C4-2B (cell line): ENCODE data around the gene CNOT10.

Source experiments
- H3K27ac ChIP-seq: fragments of 450-650 bp; 2 replicates; pipeline ENCODE4 v1.5.1; 2017
- ZFX ChIP-seq: fragments of 450-650 bp; IDR thresholded peaks from 2 replicates; pipeline ENCODE4 v1.6.1; 2017
- TF ChIP-seq, protein P1 (sequence below): fragments of 450-650 bp; conservative IDR thresholded peaks from 2 replicates; pipeline ENCODE4 v1.5.1; 2017; ENCODE audit warnings: mild to moderate bottlenecking

Gene CNOT10

DNA sequence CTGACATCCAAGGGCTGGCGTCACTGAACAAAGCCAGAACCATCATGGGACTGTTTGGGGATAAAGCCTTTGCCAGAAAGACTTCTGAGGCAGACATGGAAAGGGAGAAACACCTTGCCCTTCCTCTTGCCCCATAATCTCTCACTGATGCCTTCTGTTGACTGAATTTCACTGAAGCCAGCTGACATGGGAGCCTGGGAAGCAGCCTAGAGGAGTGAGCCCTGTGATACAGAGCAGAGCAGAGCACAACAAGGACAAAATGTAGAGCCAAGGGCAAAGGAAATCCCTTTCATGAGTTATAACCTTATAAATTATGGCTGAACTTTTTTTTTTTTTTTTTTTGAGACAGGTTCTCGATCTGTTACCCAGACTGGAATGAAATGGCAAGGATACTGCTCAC lies 9.8 kb upstream of the CNOT10 start:
- no peak for TF ChIP-seq ZFX
- TF ChIP-seq, protein P1, sequence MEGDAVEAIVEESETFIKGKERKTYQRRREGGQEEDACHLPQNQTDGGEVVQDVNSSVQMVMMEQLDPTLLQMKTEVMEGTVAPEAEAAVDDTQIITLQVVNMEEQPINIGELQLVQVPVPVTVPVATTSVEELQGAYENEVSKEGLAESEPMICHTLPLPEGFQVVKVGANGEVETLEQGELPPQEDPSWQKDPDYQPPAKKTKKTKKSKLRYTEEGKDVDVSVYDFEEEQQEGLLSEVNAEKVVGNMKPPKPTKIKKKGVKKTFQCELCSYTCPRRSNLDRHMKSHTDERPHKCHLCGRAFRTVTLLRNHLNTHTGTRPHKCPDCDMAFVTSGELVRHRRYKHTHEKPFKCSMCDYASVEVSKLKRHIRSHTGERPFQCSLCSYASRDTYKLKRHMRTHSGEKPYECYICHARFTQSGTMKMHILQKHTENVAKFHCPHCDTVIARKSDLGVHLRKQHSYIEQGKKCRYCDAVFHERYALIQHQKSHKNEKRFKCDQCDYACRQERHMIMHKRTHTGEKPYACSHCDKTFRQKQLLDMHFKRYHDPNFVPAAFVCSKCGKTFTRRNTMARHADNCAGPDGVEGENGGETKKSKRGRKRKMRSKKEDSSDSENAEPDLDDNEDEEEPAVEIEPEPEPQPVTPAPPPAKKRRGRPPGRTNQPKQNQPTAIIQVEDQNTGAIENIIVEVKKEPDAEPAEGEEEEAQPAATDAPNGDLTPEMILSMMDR, result no peak
- H3K27ac ChIP-seq, result no peak overlapping the region

DNA sequence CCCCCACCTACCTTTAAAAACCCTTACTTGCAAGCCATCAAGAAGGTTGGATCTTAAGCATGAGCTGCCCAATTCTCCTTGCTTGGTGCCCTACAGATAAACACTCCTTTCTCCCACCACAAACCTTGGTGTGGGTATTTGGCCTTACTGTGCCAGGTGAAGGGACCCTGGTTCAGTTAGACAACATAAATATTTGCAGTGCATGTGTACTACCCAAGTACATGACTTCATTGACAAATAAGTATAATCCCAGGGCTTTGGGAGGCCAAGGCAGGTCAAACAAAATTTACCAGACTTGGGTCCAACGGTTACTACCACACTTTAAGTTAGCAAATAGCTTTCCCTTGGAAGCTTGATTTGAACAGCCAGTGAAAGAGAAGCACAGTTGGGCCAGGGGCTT lies 9.3 kb upstream of the CNOT10 start:
- no peak overlapping the region for H3K27ac ChIP-seq
- no peak for TF ChIP-seq ZFX
- TF ChIP-seq, protein P1, result no peak

DNA sequence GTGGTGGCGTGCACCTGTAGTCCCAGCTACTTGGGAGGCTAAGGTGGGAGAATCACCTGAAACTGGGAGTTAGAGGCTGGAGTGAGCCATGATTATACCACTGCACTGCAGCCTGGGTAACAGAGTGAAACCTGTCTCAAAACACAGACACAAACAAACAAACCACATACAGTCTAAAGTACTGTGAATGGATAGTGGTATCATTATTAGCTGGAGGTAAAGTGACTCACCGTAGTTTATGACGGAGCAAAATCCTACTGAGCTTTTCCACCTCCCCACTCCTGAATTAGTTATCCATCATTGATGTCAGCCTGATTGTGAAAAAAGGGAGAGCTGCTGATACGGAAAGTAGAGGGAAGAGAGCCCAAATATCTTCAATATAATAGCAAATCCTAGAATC lies 3.2 kb upstream of the CNOT10 start:
- H3K27ac ChIP-seq, result no peak overlapping the region
- TF ChIP-seq, protein P1, result no peak
- no peak for TF ChIP-seq ZFX

DNA sequence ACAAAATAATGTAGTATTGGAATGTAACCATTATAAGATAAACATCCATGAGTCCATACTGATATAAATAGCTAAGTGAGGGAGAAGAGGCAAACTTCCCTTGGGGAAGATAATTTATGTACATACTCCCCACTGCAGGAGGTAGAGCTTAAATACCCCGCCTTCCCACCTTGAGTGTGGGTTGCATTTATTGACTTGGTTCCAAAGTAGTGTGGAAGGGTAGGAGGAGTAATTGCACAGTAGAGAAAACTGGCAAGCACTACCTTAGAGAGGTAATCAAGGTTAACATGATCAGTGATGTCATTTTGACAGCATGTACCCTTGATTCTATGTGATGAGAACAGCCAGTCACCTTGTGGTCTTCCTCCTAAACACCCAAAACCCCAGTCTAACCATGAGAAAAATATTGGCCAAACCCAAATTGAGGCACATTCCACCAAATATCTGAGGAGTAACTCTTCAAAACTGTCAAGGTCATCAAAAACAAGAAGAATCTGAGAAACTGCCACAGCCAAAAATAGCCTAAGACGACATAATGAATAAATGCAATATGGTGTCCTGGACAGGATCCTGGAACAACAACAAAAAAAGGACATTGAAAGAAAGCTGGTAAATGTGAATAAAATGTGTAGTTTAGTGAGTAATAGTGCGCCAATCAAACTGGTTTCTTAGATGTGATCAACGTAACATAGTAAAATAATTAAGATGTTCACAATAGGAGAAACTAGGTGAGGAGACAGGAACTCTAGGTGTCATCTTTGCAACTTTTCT lies 774 bp upstream of the CNOT10 start:
- peak overlapping the region; percentile 88 for H3K27ac ChIP-seq
- TF ChIP-seq, protein P1, result no peak
- TF ChIP-seq ZFX, result no peak

DNA sequence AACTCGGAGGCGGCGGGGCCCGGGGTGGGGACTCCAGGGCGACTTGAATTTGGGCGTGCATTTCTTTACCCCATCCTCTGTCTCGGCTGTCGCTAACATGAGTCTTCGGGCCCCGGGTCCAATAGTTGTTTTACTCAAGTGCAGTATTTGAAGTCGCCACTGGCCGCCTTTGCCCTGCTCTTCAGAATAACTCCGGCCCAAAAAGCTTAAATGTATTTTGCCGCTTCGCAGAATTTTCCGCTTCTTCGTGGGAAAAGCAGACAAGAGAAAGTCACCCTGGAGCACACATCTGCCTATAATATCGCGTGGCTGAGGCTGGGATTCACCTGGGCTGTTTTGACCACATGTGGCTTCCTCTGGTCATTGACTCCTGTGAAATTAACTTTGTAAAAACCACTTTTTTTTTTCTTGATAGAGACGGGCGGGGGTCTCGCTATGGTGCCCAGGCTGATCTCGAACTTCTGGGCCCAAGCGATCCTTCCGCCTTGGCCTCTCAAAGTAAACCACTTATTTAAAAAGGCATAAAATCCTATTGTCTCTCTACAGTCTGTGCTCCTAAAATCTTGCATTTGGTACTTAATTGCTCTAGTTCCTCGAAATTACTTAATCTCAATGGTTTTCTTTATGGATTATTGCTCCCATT lies 676 bp downstream of the CNOT10 start:
- H3K27ac ChIP-seq, result peak overlapping the region; percentile 88
- TF ChIP-seq, protein P1, result no peak; the same call in 1 of the 2 replicates
- no peak for TF ChIP-seq ZFX

DNA sequence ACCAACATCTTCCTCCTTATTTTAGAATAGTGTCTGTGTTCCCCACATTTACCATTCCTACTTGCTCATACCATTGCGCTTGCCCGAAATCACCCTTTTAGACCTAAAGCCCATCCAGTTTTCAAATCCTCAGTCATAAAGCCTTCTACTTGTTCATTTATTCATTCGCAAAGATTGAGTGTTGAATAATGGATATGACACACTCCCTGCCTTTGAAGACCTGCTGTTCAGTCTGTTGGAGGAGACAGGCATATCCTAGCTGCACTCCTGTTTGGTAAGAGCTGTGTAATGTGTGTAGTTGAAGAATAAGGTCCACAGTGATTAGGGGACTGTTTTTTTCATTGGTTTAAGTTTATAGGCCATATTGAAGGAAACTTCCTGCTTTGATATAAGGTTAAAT lies 1.7 kb downstream of the CNOT10 start:
- TF ChIP-seq ZFX, result no peak
- TF ChIP-seq, protein P1, result no peak
- no peak overlapping the region for H3K27ac ChIP-seq

DNA sequence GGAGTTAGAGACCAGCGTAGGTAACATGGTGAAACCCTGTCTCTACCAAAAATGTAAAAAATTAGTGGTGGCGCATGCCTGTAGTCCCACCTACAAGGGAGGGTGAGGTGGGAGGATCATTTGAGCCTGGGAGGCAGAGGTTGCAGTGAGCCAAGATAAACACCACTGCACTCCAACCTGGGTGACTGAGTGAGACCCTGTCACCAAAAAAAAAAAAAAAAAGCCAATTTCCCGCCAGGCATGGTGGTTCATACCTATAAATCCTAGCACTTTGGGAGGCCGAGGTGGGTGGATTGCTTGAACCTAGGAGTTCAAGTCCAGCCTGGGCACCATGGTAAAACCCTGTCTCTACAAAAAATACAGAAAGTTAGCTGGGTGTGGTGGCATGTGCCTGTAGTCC lies 6.9 kb downstream of the CNOT10 start:
- TF ChIP-seq, protein P1, result no peak
- TF ChIP-seq ZFX, result no peak
- H3K27ac ChIP-seq, result no peak overlapping the region
